Measurements from ENCODE around the gene ENTPD6.
"Not testable (repeated sequence)": the region's sequence is repeated elsewhere in the genome, so short reads cannot be mapped to it uniquely, and the experiment has no call there.

The ENTPD6 gene

DNA sequence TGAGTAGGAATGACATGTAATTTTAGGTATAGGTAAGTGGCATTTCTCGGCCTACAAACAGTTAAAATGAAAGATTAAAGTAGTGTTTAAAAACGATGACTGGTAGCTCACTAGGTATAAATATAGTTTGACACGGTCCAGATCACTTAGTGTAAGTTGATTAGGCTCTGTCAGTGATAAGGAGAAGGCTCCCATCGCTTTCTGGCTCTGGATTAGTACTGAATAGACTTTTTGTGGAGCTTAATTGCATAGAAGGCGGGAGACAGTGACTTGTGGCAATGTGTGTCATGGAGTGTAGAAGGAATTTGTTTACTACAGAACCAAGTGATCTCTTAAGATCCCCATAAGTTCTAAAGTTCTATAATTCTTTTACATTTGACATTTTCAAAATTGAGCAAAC is 59.1 kb downstream of the ENTPD6 start:
- Histone ChIP-seq H3K4me1 (ENCODE audit: insufficient read depth, low read length) (peaks cover 5% of the 10 kb centered on the region; the same call in 1 of the 2 replicates), H3K9ac (ENCODE audit: low read depth, low read length) (no peak overlapping the region), H3K36me3 (ENCODE audit: insufficient read depth, low read length) (peaks cover 18% of the 10 kb centered on the region), H3K27me3 (ENCODE audit: insufficient read depth, low read length) (no peaks in the 10 kb centered on the region), H3K9me3 (ENCODE audit: insufficient read depth, low read depth, low read length) (no peaks in the 10 kb centered on the region), H3K27ac (ENCODE audit: low read depth, low read length) (no peak overlapping the region), H3K4me3 (ENCODE audit: low read length) (no peak overlapping the region)
- 89% methylated on average over 5 of the region's 5 CpGs for WGBS

DNA sequence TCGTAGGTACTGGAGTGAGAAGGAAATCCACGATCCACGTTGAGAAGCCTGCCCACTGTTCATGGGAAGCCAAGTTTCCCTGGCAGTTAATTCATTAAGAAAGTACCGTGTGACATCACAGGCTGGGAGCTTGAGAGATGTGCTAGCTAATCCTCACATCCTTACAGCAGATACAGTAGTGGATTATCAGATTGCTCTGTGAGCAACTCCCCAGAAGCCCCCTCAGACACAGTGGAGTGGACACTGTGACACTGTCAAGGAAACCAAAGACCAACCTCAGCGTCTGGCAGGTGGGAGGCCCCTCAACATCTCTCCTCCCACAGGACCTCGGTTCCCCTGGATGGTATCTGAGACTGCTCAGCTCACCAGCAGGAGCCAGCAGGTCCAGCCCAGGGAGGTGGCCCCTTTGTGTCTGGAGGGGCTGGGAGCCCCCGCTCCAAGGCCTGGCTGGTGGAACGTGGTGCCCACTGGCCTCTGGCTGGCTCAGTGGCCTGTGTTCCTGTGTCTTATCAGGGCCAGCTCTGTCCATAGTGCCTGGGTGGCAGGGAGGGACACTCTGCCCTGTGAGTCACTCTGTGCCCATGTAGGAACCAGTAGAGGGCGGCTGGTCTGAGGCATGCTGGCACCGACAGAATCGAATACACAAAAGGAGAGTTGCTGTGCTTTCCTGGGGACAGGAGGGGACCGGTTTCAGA is 59.6 kb downstream of the ENTPD6 start:
- 91% methylated on average over 12 of the region's 12 CpGs for WGBS
- H3K9me3 ChIP-seq (ENCODE audit: insufficient read depth, low read depth, low read length): peaks cover 2% of the 10 kb centered on the region; the same call in 1 of the 2 replicates
- H3K4me1 ChIP-seq (ENCODE audit: insufficient read depth, low read length): peaks cover 4% of the 10 kb centered on the region; the same call in 1 of the 2 replicates
- no peak overlapping the region for H3K9ac ChIP-seq (ENCODE audit: low read depth, low read length)
- no peak overlapping the region for H3K27ac ChIP-seq (ENCODE audit: low read depth, low read length)
- H3K36me3 ChIP-seq (ENCODE audit: insufficient read depth, low read length): peaks cover 23% of the 10 kb centered on the region
- no peak overlapping the region for H3K4me3 ChIP-seq (ENCODE audit: low read length)
- H3K27me3 ChIP-seq (ENCODE audit: insufficient read depth, low read length): no peaks in the 10 kb centered on the region

- Histone ChIP-seq H3K4me1 (ENCODE audit: insufficient read depth, low read length) (no peaks in the 10 kb centered on the region), H3K9ac (ENCODE audit: low read depth, low read length) (no peak overlapping the region), H3K9me3 (ENCODE audit: insufficient read depth, low read depth, low read length) (peaks cover 8% of the 10 kb centered on the region; the same call in 1 of the 2 replicates), H3K36me3 (ENCODE audit: insufficient read depth, low read length) (peaks cover 30% of the 10 kb centered on the region), H3K4me3 (ENCODE audit: low read length) (no peak overlapping the region), H3K27ac (ENCODE audit: low read depth, low read length) (no peak overlapping the region), H3K27me3 (ENCODE audit: insufficient read depth, low read length) (no peaks in the 10 kb centered on the region)
- 93% methylated on average over 5 of the region's 5 CpGs for WGBS
These were observed 60.8 kb downstream of the ENTPD6 start for GRCh38 chr20:25256226-25256859.

GRCh38 chr20:25257130-25257529 is 61.6 kb downstream of the ENTPD6 start:
- peaks cover 8% of the 10 kb centered on the region; the same call in 1 of the 2 replicates for H3K9me3 ChIP-seq (ENCODE audit: insufficient read depth, low read depth, low read length)
- H3K9ac ChIP-seq (ENCODE audit: low read depth, low read length): no peak overlapping the region
- no peak overlapping the region for H3K27ac ChIP-seq (ENCODE audit: low read depth, low read length)
- no peak overlapping the region for H3K4me3 ChIP-seq (ENCODE audit: low read length)
- H3K36me3 ChIP-seq (ENCODE audit: insufficient read depth, low read length): peaks cover 30% of the 10 kb centered on the region
- no peaks in the 10 kb centered on the region for H3K27me3 ChIP-seq (ENCODE audit: insufficient read depth, low read length)
- H3K4me1 ChIP-seq (ENCODE audit: insufficient read depth, low read length): no peaks in the 10 kb centered on the region
- 95% methylated on average over 5 of the region's 5 CpGs for WGBS

DNA sequence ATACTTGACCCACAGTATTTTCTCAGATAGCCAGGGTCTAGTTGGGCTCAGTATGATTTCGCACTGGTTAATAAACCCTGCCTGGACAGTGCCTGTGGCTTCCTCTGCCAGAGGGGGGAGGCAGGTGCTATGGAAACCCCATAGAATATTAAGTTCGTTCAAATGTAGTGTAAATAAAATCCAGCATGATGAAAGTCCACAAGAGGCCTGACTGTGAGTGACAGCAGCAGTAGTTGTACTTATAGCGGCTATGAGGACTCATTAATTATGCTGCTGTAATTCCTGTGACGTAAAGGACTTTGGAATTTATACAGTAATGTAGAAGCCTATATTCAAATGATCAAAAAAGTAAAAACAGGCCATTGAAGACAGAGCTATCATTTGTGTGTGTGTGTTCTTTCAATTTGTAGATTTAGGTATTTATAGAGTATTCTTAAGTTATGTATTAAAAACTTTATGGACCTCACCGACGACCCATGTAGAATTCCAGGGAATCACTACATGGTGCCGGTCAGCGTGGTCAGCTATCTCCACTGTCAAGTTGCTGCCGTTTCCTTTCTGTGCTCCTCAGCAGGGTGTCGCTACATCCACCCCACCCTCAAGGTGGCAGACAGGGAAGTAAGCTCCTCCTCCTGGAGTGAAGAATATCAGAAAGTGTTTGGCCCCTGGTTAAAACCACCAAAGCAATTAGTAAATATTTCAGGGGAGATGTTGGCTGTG is 62.4 kb downstream of the ENTPD6 start:
- peaks cover 30% of the 10 kb centered on the region for H3K36me3 ChIP-seq (ENCODE audit: insufficient read depth, low read length)
- no peaks in the 10 kb centered on the region for H3K4me1 ChIP-seq (ENCODE audit: insufficient read depth, low read length)
- H3K9me3 ChIP-seq (ENCODE audit: insufficient read depth, low read depth, low read length): peaks cover 8% of the 10 kb centered on the region; the same call in 1 of the 2 replicates
- no peaks in the 10 kb centered on the region for H3K27me3 ChIP-seq (ENCODE audit: insufficient read depth, low read length)
- H3K9ac ChIP-seq (ENCODE audit: low read depth, low read length): no peak overlapping the region
- H3K4me3 ChIP-seq (ENCODE audit: low read length): no peak overlapping the region
- 93% methylated on average over 10 of the region's 10 CpGs for WGBS
- no peak overlapping the region for H3K27ac ChIP-seq (ENCODE audit: low read depth, low read length)

GRCh38 chr20:25258476-25258805 is 62.9 kb downstream of the ENTPD6 start:
- Histone ChIP-seq H3K4me3 (ENCODE audit: low read length) (no peak overlapping the region), H3K9ac (ENCODE audit: low read depth, low read length) (no peak overlapping the region), H3K27ac (ENCODE audit: low read depth, low read length) (no peak overlapping the region), H3K36me3 (ENCODE audit: insufficient read depth, low read length) (peaks cover 30% of the 10 kb centered on the region), H3K9me3 (ENCODE audit: insufficient read depth, low read depth, low read length) (peaks cover 8% of the 10 kb centered on the region; the same call in 1 of the 2 replicates), H3K4me1 (ENCODE audit: insufficient read depth, low read length) (no peaks in the 10 kb centered on the region), H3K27me3 (ENCODE audit: insufficient read depth, low read length) (no peaks in the 10 kb centered on the region)
- 89% methylated on average over 8 of the region's 8 CpGs for WGBS

GRCh38 chr20:25258828-25259227 is 63.3 kb downstream of the ENTPD6 start:
- Histone ChIP-seq H3K4me3 (ENCODE audit: low read length) (no peak overlapping the region), H3K9ac (ENCODE audit: low read depth, low read length) (no peak overlapping the region), H3K36me3 (ENCODE audit: insufficient read depth, low read length) (peaks cover 30% of the 10 kb centered on the region), H3K27ac (ENCODE audit: low read depth, low read length) (no peak overlapping the region), H3K27me3 (ENCODE audit: insufficient read depth, low read length) (no peaks in the 10 kb centered on the region), H3K4me1 (ENCODE audit: insufficient read depth, low read length) (no peaks in the 10 kb centered on the region), H3K9me3 (ENCODE audit: insufficient read depth, low read depth, low read length) (peaks cover 8% of the 10 kb centered on the region; the same call in 1 of the 2 replicates)
- 67% methylated on average over 4 of the region's 4 CpGs for WGBS

DNA sequence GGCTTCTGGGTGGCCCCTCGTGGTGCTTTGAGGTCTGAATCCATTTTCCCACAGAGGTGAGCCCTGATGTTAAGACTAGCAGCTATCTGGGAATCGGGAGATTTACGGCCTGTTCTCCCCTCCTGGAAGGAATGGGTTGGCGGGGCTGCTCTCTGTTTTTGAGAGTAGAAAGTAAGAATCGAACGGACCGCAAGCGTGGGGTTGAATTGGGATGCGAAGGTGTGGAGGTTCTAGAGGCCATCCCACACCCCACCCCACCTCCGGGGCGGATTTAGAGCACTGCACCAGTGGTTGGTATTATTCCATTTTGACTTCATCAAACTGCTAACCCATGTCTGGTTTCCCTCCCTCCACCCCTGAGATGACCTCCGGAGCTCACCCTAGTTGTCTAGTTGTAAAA is 63.8 kb downstream of the ENTPD6 start:
- H3K9ac ChIP-seq (ENCODE audit: low read depth, low read length): no peak overlapping the region
- H3K27ac ChIP-seq (ENCODE audit: low read depth, low read length): no peak overlapping the region
- H3K36me3 ChIP-seq (ENCODE audit: insufficient read depth, low read length): peaks cover 29% of the 10 kb centered on the region
- H3K9me3 ChIP-seq (ENCODE audit: insufficient read depth, low read depth, low read length): peaks cover 8% of the 10 kb centered on the region; the same call in 1 of the 2 replicates
- WGBS: 96% methylated on average over 7 of the region's 12 CpGs
- H3K4me3 ChIP-seq (ENCODE audit: low read length): no peak overlapping the region
- no peaks in the 10 kb centered on the region for H3K27me3 ChIP-seq (ENCODE audit: insufficient read depth, low read length)
- H3K4me1 ChIP-seq (ENCODE audit: insufficient read depth, low read length): no peaks in the 10 kb centered on the region

- Histone ChIP-seq H3K4me1 (ENCODE audit: insufficient read depth, low read length) (no peaks in the 10 kb centered on the region), H3K4me3 (ENCODE audit: low read length) (no peak overlapping the region), H3K27ac (ENCODE audit: low read depth, low read length) (no peak overlapping the region), H3K36me3 (ENCODE audit: insufficient read depth, low read length) (peaks cover 27% of the 10 kb centered on the region), H3K9ac (ENCODE audit: low read depth, low read length) (no peak overlapping the region), H3K9me3 (ENCODE audit: insufficient read depth, low read depth, low read length) (peaks cover 8% of the 10 kb centered on the region; the same call in 1 of the 2 replicates), H3K27me3 (ENCODE audit: insufficient read depth, low read length) (no peaks in the 10 kb centered on the region)
- WGBS: 96% methylated on average over 9 of the region's 9 CpGs
These were observed 64.3 kb downstream of the ENTPD6 start for GRCh38 chr20:25259788-25260254.

DNA sequence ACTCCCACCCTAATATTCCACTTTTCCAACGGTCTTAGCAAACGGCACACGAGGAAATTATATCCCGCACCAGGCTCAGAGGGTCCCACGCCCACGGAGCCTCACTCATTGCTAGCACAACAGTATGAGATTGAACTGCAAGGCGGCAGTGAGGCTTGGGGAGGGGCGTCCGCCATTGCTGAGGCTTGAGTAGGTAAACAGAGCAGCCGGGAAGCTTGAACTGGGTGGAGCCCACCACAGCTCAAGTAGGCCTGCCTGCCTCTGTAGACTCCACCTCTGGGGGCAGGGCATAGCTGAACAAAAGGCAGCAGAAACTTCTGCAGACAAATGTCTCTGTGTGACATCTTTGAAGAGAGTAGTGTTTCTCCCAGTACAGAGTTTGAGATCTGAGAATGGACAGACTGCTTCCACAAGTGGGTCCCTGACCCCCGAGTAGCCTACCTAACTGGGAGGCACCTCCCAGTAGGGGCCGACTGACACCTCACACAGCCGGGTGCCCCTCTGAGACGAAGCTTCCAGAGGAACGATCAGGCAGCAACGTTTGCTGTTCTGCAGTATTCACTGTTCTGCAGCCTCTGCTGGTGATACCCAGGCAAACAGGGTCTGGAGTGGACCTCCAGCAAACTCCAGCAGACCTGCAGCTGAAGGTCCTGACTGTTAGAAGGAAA is 65.4 kb downstream of the ENTPD6 start:
- not testable (repeated sequence) for H3K4me3 ChIP-seq (ENCODE audit: low read length); H3K27me3 ChIP-seq (ENCODE audit: insufficient read depth, low read length); H3K27ac ChIP-seq (ENCODE audit: low read depth, low read length); H3K9ac ChIP-seq (ENCODE audit: low read depth, low read length); H3K4me1 ChIP-seq (ENCODE audit: insufficient read depth, low read length); H3K9me3 ChIP-seq (ENCODE audit: insufficient read depth, low read depth, low read length)
- WGBS: 93% methylated on average over 16 of the region's 16 CpGs
- H3K36me3 ChIP-seq (ENCODE audit: insufficient read depth, low read length): peaks cover 25% of the 10 kb centered on the region
